Astrocyte of the cerebellum (primary cell): ENCODE results near the gene GTPBP3.
"Not testable (repeated sequence)": the region's sequence is repeated elsewhere in the genome, so short reads cannot be mapped to it uniquely, and the experiment has no call there.

Experiments
- DNase-seq: peaks from one replicate; pipeline ENCODE4 v3.0.0-alpha.2; 2011; ENCODE audit warnings: low read depth
- H3K4me3 ChIP-seq: 2 replicates; pipeline ENCODE4 v1.5.1; 2011; ENCODE audit warnings: mild to moderate bottlenecking, low read depth, low read length, moderate library complexity
- in situ Hi-C: cut with HindIII; loops from 2 replicates; pipeline ENCODE4 v1.10.0; 2017; ENCODE audit warnings: low sequenced_read_pairs
- TF ChIP-seq, protein P1 (sequence below): IDR thresholded peaks from 2 replicates; pipeline ENCODE4 v1.5.1; 2012; ENCODE audit warnings: low read length, low read depth, moderate library complexity, mild to moderate bottlenecking; ENCODE audit errors: missing control alignments

GTPBP3 gene, protein sequence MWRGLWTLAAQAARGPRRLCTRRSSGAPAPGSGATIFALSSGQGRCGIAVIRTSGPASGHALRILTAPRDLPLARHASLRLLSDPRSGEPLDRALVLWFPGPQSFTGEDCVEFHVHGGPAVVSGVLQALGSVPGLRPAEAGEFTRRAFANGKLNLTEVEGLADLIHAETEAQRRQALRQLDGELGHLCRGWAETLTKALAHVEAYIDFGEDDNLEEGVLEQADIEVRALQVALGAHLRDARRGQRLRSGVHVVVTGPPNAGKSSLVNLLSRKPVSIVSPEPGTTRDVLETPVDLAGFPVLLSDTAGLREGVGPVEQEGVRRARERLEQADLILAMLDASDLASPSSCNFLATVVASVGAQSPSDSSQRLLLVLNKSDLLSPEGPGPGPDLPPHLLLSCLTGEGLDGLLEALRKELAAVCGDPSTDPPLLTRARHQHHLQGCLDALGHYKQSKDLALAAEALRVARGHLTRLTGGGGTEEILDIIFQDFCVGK

DNA sequence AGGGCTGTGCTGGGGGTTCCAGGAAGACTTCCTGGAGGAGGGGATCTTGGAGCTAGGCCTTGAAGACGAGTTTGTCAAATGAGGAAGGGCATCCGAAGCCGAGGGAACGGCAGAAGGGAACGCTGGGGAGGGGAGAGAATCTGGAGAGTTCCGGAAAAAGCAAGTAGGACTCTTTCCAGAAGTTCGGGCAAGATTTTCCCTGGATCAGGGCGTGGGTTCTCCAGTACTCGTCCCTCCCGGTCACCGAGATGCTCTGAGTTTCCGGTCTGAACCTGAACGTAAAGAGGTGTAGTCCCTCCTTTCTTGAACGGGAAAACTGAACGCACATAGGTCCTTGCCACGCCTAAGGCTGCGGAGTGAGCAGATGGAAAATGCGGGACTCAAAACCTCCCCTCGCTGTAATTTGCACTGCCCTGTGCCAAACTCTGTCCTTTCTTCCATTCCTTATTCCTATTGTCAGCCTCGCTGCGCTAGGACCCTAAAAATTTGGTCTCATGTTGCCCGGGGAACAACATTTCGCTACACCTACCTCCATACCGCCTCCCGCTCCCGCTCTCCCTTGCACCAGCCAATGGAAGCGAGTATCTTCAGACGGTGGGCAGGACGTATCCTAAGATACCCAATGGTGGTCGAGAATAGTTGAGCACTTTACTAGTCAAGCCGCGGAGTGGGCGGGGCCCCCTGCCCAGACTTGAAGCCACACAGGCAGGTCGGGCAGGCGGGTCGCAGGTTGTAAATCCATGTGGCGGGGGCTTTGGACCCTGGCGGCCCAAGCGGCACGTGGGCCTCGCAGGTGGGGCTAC, at the start of gene GTPBP3:
TSS of gene GTPBP3 (plus strand) at position 682 of the 803 bp plus-strand sequence. CDS start at position 741, 59 bp downstream.
- in situ Hi-C loops: no loop called here
- TF ChIP-seq, protein P1, sequence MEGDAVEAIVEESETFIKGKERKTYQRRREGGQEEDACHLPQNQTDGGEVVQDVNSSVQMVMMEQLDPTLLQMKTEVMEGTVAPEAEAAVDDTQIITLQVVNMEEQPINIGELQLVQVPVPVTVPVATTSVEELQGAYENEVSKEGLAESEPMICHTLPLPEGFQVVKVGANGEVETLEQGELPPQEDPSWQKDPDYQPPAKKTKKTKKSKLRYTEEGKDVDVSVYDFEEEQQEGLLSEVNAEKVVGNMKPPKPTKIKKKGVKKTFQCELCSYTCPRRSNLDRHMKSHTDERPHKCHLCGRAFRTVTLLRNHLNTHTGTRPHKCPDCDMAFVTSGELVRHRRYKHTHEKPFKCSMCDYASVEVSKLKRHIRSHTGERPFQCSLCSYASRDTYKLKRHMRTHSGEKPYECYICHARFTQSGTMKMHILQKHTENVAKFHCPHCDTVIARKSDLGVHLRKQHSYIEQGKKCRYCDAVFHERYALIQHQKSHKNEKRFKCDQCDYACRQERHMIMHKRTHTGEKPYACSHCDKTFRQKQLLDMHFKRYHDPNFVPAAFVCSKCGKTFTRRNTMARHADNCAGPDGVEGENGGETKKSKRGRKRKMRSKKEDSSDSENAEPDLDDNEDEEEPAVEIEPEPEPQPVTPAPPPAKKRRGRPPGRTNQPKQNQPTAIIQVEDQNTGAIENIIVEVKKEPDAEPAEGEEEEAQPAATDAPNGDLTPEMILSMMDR: no peak
- peak within 1 kb of the TSS; percentile 79 for H3K4me3 ChIP-seq
- DNase-seq: peak; percentile 98

DNA sequence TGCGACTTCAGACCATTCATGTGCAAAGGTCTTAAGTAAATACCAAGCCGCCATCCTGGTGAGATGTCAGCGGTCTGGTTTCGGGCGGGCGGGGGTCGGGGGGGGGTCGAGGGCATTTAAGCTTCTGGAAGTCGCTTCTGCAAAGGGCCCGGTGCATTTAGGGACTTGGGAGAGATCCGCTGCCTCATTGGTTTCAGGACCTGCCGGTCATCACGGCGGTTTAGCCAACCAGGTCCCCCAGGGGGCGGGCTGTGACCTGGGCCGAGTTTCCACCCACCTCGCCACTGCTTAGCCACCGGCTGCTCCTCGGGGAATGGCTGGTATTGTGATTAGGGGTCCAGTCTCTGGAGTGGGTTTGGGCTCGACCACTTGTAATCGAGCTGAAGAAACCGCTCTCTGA, 47.9 kb upstream of the GTPBP3 start:
- in situ Hi-C loops: no loop called here
- H3K4me3 ChIP-seq: no peak overlapping the region
- peak; percentile 79 for DNase-seq
- TF ChIP-seq, protein P1: no peak

DNA sequence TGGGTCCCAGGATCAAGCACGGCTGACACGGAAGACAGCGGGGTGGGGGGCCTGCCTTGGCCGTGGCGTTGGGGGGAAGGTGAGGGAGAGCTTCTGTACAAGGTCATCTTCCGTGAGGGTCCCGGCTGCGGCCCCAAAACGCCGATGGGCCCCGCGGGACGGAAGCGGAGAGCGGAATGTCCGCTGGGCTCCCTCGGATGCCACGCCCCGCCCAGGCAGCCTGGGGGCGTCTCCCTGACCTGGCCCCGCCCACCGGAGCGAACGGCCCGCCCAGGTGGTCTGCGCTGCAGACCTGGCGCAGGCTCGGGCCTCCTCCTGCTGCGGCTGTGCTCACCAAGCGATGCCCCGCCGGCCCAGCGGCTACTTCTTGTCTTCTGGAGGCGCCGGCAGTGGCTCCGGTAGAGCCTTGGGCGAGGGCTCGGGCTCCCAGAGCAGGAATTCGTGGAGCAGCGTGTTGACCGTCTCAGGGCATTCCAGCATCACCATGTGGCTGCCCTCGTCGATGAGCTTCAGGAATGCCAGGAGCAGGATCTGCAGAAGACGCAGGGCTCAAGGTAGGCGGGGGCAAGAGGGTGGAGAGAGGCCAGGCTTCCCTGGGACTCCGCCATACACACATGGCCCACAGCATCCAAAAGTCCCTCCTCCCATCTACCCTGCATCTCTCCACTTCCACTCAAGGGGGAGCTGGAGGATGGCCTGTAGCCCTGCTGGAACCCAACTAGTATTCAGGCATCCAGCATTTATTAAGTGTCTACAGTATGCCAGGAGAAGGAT, 44.9 kb upstream of the GTPBP3 start:
- TF ChIP-seq, protein P1: peak; percentile 78
- in situ Hi-C loops: no loop called here
- peak overlapping the region; percentile 42 for H3K4me3 ChIP-seq
- peak; percentile 70 for DNase-seq

DNA sequence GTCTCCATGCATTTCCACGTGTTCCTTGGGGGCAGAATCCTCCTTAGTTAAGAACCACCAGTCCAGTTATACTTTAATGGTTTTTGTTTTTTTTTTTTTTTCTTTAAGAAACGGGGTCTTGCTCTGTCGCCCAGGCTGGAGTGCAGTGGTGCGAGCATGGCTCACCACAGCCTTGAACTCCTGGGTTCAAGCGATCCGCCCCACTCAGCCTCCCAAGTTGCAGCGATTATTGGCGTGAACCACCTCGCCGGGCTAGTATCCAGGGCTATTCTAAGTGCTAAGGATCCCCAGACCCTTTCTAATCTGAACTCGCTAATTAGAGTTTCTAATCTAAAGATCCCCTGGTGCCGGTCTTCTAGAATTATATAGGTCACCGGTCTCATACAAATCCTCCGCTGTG, 43.7 kb upstream of the GTPBP3 start:
- in situ Hi-C loops: no loop called here
- TF ChIP-seq, protein P1: no peak
- DNase-seq: no peak
- H3K4me3 ChIP-seq: no peak overlapping the region

DNA sequence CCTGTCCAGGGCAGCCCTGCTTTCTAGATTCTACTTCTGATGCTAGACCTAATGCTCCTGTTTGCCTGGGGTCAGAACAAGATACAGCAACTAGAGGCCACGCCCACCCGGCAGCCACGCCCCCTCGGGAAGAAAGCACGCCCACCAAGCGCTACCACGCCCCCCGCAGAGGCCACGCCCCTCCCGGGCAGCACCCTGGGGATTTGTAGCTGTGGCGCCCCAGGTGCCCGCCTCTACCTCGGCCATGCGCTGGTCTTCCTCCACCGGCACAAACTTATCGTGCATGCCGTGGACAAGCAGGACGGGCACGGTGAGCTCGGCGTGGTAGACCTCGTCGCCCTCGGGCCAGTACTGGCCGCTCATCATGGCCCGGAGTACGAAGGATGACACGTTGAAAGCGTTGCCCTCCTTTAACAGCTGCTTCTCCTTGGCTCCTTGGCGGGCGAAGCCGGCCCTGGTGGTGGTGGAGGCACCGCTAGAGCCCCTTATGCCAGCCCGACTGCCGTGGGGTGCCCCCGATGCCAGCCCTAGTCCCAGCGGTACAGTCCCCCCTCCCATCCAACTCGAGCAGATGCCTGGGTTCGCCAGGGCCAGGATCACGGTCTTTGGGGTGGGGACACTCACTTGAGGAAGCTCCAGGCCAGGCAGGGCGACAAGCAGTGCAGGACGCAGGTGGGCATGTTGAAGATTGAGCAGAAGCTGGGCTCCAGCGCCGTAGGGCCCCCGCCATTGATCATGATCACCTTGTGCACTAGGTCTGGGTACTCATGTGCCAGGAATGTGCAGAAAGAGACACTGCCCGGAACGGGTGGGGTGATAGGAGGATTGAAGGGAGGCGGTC, 43.1 kb upstream of the GTPBP3 start:
- H3K4me3 ChIP-seq: no peak overlapping the region
- DNase-seq: no peak
- in situ Hi-C loops: no loop called here
- TF ChIP-seq, protein P1: no peak

DNA sequence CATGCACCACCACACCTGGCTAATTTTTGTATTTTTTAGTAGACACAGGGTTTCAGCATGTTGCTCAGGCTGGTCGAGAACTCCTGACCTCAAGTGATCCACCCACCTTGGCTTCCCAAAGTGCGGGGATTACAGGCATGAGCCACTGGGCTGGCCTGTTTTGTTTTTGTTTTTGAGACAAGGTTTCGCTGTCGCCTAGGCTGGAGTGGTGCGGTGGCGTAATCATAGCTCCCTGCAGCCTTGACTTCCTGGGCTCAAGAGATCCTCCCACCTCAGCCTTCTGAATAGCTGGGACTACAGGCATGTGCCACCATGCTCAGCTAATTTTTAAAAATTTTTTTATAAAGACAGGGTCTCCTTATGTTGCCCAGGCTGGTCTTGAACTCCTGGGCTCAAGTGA, 41.8 kb upstream of the GTPBP3 start:
- H3K4me3 ChIP-seq, DNase-seq, in situ Hi-C loops: not testable (repeated sequence)
